Osteocyte (in vitro differentiated cells): ENCODE data around the gene SCAMP2. TPM values are rescaled to one million over a fixed set of nuclear protein-coding genes. Genes with fewer than 3 reads are reported as not detected.
"Not testable (repeated sequence)": the region's sequence is repeated elsewhere in the genome, so short reads cannot be mapped to it uniquely, and the experiment has no call there.

Source experiments
- DNase-seq: peaks from one replicate; pipeline ENCODE4 v3.0.0; 2021; ENCODE audit warnings: mixed read lengths; ENCODE audit not compliant: unreplicated experiment; ENCODE audit errors: extremely low spot score
- H3K27ac Mint-ChIP-seq: one replicate; pipeline ENCODE4 v1.8.0; 2021; ENCODE audit warnings: mild to moderate bottlenecking, mixed read lengths; ENCODE audit not compliant: unreplicated experiment
- H3K27me3 Mint-ChIP-seq: one replicate; pipeline ENCODE4 v1.8.0; 2021; ENCODE audit warnings: mixed read lengths; ENCODE audit not compliant: unreplicated experiment
- H3K36me3 Mint-ChIP-seq: one replicate; pipeline ENCODE4 v1.8.0; 2021; ENCODE audit warnings: mixed read lengths; ENCODE audit not compliant: unreplicated experiment
- H3K4me1 Mint-ChIP-seq: one replicate; pipeline ENCODE4 v1.8.0; 2021; ENCODE audit warnings: mixed read lengths; ENCODE audit not compliant: unreplicated experiment
- H3K4me3 Mint-ChIP-seq: one replicate; pipeline ENCODE4 v1.8.0; 2021; ENCODE audit warnings: mild to moderate bottlenecking, moderate library complexity, mixed read lengths; ENCODE audit not compliant: unreplicated experiment
- H3K9me3 Mint-ChIP-seq: one replicate; pipeline ENCODE4 v1.8.0; 2021; ENCODE audit warnings: mixed read lengths; ENCODE audit not compliant: unreplicated experiment
- CTCF ChIP-seq: fragments of 200-600 bp; sonication (generic); IDR thresholded peaks from 2 replicates; pipeline ENCODE4 v1.5.0; 2021; ENCODE audit warnings: antibody characterized with exemption, mild to moderate bottlenecking, moderate library complexity
- total RNA-seq: library from RNA; stranded (reverse); gene quantifications from 2 replicates; pipeline ENCODE4 v1.2.1, GENCODE V29; 2021

The SCAMP2 gene
- total RNA-seq, 1 donor from 2014 or later: 73.4 TPM

GRCh38 chr15:74895830-74896229 lies 22.7 kb upstream of the SCAMP2 start:
- Mint-ChIP-seq H3K4me3 (no peak overlapping the region), H3K27ac (no peak overlapping the region), H3K36me3 (peaks cover 24% of the 10 kb centered on the region), H3K4me1 (peaks cover 7% of the 10 kb centered on the region), H3K27me3 (no peaks in the 10 kb centered on the region), H3K9me3 (no peaks in the 10 kb centered on the region)
- no peak for DNase-seq
- TF ChIP-seq CTCF: no peak

- H3K4me3 Mint-ChIP-seq, H3K27me3 Mint-ChIP-seq: not testable (repeated sequence)
- H3K4me1 Mint-ChIP-seq: peaks cover 20% of the 10 kb centered on the region
Measured at GRCh38 chr15:74894383-74894782, 21.2 kb upstream of the SCAMP2 start.

GRCh38 chr15:74893627-74894026 lies 20.5 kb upstream of the SCAMP2 start:
- Mint-ChIP-seq H3K36me3 (peaks cover 14% of the 10 kb centered on the region), H3K4me1 (peaks cover 22% of the 10 kb centered on the region), H3K27me3 (no peaks in the 10 kb centered on the region), H3K4me3 (no peak overlapping the region), H3K9me3 (no peaks in the 10 kb centered on the region), H3K27ac (no peak overlapping the region)
- TF ChIP-seq CTCF: no peak
- no peak for DNase-seq

More at GRCh38 chr15:74894383-74894782, 21.2 kb upstream of the SCAMP2 start:
- H3K27ac Mint-ChIP-seq, H3K9me3 Mint-ChIP-seq, DNase-seq: not testable (repeated sequence)
- peaks cover 16% of the 10 kb centered on the region for H3K36me3 Mint-ChIP-seq

- TF ChIP-seq CTCF: no peak
- H3K27ac Mint-ChIP-seq: no peak overlapping the region
- H3K9me3 Mint-ChIP-seq: no peaks in the 10 kb centered on the region
- H3K36me3 Mint-ChIP-seq: peaks cover 14% of the 10 kb centered on the region
- H3K4me1 Mint-ChIP-seq: peaks cover 22% of the 10 kb centered on the region
- no peak overlapping the region for H3K4me3 Mint-ChIP-seq
- no peak for DNase-seq
- no peaks in the 10 kb centered on the region for H3K27me3 Mint-ChIP-seq
Measured at GRCh38 chr15:74892931-74893330, 19.8 kb upstream of the SCAMP2 start.

GRCh38 chr15:74892313-74892712 lies 19.1 kb upstream of the SCAMP2 start:
- DNase-seq: no peak
- Mint-ChIP-seq H3K36me3 (peaks cover 14% of the 10 kb centered on the region), H3K4me1 (peaks cover 22% of the 10 kb centered on the region), H3K27ac (no peak overlapping the region), H3K9me3 (no peaks in the 10 kb centered on the region), H3K4me3 (no peak overlapping the region), H3K27me3 (no peaks in the 10 kb centered on the region)
- no peak for TF ChIP-seq CTCF

- no peak for TF ChIP-seq CTCF
- DNase-seq: no peak
- H3K27ac Mint-ChIP-seq: no peak overlapping the region
- H3K27me3 Mint-ChIP-seq: no peaks in the 10 kb centered on the region
- peaks cover 22% of the 10 kb centered on the region for H3K4me1 Mint-ChIP-seq
- H3K4me3 Mint-ChIP-seq: no peak overlapping the region
- peaks cover 14% of the 10 kb centered on the region for H3K36me3 Mint-ChIP-seq
- no peaks in the 10 kb centered on the region for H3K9me3 Mint-ChIP-seq
Measured at GRCh38 chr15:74891469-74891868, 18.3 kb upstream of the SCAMP2 start.
